ENCODE measurements around the gene CUBN.

CUBN gene

GRCh38 chr10:16916496-16916895, 213.1 kb downstream of the CUBN start:
- no peak for DNase-seq (ENCODE audit: low read depth)

GRCh38 chr10:16915300-16915699, 214.3 kb downstream of the CUBN start:
- DNase-seq (ENCODE audit: low read depth), result no peak

GRCh38 chr10:16913266-16913665, 216.3 kb downstream of the CUBN start:
- DNase-seq (ENCODE audit: low read depth), result no peak

DNA sequence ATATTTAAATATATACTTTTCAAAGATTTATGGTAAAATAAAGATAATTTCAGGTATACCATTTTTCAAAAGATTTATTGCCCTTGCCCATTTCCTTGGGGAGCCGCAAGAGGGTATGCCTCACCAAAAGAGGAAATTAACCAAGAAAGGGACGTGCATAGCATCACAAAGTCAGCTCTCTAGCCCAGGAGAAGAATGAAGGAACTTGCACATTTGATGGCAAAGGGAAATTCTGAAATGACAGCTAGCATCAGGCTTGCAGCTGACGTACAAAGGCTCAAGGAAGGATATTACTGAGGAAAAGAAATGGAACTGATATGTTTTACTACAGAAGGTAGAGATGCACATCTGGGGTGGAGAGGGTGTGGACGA, 218.8 kb downstream of the CUBN start:
- DNase-seq (ENCODE audit: low read depth), result no peak

GRCh38 chr10:16909961-16910792, 219.4 kb downstream of the CUBN start:
- DNase-seq (ENCODE audit: low read depth), result no peak

GRCh38 chr10:16909271-16909767, 220.3 kb downstream of the CUBN start:
- DNase-seq (ENCODE audit: low read depth), result no peak

DNA sequence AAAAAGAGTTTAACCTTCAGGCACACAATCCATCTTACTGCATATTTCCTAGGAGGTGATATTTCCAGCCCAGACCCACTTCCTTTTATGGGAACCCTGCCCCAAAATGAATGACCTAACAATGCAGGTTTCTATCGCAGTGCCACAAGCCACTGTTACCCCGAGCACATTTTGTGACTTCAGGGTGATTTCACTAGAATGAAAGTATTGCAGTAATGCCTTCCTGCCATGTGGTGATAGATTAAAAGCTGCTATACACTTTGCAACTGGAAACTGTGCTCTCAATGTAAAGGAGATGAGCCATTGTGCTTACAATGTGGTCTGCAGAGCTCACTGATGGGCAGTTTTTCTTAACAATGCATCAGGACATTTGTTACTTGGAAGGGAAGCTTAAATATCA, 221.9 kb downstream of the CUBN start:
- no peak for DNase-seq (ENCODE audit: low read depth)

- DNase-seq (ENCODE audit: low read depth), result no peak
Observed at GRCh38 chr10:16905320-16905719, 224.3 kb downstream of the CUBN start.

- DNase-seq (ENCODE audit: low read depth), result no peak
Observed at GRCh38 chr10:16904639-16905061, 225.0 kb downstream of the CUBN start.

- no peak for DNase-seq (ENCODE audit: low read depth)
Observed at GRCh38 chr10:16904049-16904448, 225.6 kb downstream of the CUBN start.

DNA sequence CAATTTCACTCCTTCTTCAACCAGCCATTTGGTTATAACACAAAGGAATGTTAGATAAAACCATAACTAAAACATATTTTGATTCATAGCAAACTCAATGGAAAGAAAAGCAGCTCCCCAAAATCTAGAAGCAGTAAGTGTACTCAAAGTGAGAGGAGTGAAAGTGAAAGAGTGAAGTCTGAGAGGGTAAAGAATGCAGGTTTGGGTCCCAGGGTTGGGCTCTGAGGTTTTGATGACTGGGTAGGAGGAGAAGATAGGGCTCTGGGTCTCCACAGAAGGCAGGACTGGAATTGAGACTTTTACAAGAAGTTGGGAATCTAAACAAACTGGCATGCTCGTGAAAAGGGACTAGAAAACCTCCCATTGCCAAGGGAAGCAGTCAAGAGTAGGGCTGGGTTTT, 227.0 kb downstream of the CUBN start:
- DNase-seq (ENCODE audit: low read depth), result no peak

DNA sequence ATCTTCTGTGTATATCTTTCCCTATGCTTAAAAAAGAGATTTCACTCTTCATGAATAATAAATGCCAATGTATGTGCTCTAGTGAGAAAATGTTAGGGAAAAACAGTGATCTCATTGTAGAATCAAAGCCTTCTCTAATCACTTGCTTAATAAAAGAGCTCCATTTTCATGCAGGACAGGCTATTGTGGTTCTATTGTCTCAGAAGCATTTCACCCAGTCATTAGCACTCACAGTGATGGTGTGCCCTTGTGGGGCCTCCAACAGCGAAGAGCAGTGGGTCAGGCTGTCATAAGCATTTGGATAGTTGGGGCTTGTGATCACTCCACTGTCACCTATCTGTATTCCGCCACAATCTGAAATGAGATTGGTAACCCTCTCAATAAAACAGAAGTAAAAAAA, 228.5 kb downstream of the CUBN start:
- DNase-seq (ENCODE audit: low read depth), result no peak

DNA sequence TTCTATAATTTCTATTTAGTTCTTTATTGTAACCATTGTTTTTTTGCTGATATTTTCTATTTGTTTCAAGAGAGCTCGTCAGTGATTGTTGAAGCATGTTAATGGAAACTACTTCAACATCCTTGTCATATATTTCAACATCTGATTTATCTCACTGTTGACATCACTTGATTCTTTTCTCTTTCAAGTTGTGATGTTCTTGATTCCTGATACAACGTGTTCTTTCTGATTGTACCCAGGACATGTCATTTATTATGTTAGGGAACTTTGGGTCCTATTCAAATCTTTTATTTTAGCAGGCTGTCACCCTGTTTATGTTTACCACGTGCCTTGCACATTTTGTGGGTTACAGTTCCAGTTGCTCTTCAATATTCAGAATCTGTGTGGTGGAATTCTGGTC, 232.6 kb downstream of the CUBN start:
- DNase-seq (ENCODE audit: low read depth), result no peak

- no peak for DNase-seq (ENCODE audit: low read depth)
Observed at GRCh38 chr10:16894821-16895220, 234.8 kb downstream of the CUBN start.

- no peak for DNase-seq (ENCODE audit: low read depth)
Observed at GRCh38 chr10:16893664-16894063, 235.9 kb downstream of the CUBN start.

DNA sequence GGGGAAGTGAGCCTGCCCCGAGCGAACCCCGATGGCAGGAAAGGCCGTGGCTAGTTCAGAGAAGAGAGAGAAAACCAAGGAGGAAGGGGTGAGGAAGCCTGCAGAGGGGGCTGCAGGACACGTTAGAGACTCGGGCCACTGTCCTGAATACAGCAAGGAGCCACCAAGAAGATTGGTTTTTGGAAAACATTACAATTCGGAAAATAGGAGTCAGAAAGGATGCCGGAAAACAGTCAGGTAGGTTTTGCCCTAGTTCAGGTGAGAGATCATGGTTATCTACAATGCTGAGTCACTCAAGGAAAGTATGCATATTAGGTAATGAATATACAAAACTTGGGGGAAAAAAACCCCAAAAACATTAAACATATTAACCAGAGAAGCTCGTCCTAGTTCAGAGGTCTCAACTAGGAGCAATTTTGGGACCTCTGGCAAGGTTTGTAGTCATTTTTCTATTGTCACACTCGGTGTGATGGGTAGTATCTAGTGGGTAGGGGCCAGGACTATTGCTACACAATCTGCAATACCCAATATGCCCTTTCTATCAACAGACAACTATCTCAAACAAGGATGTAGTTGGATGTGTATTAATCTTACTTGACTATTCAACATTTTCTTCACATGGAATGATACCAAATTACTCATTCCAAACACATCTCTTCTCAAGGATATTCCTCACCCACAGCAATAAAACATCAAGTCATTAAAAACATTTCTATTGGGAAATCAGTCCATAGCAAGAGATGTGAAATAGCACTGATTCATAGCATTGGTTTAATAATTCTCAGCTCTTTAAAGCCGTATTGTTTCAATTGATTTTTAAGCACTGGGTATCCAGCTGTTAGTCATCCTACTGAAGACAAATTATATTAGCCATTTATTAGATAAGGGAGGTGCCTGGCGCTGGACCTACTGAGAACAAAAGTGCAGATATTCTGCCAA, 238.0 kb downstream of the CUBN start:
- peak; percentile 3 for DNase-seq (ENCODE audit: low read depth)

GRCh38 chr10:16890691-16891090, 238.9 kb downstream of the CUBN start:
- DNase-seq (ENCODE audit: low read depth), result no peak

DNA sequence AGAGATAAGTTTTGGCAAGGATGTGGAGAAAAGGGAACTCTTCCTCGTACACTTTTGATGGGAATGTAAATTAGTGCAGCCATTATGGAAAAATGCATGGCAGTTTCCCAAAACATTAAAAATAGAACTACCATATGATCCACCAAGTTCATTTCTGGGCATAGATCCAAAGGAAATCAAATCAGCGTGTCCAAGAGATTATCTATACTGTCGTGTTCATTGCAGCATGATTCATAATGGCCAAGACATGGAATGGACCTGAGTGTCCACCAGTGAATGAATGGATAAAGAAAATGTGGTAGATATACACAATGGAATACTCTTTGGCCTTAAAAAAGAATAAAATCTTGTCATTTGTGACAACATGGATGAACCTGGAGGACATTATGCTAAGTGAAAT, 242.0 kb downstream of the CUBN start:
- DNase-seq (ENCODE audit: low read depth), result no peak

- no peak for DNase-seq (ENCODE audit: low read depth)
Observed at GRCh38 chr10:16886031-16886430, 243.6 kb downstream of the CUBN start.

DNA sequence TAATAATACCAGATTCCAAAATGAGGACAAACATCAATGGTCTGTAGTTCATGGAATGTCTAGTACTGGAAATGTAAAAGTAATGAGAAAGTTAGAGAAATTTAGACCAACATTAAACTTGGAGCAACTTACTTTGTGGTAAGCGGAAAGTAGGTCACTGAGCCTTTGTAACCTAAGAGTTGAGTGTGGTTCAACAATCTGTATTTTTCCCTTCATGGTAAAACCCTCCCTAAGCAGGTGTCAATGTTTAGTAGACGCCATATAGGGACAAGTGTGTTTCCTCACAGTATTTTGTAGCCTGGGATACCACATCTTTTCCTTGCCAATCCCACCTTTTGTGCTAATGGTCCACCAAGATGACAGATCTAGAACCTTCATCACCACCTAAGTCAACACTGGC, 245.1 kb downstream of the CUBN start:
- DNase-seq (ENCODE audit: low read depth), result no peak

DNA sequence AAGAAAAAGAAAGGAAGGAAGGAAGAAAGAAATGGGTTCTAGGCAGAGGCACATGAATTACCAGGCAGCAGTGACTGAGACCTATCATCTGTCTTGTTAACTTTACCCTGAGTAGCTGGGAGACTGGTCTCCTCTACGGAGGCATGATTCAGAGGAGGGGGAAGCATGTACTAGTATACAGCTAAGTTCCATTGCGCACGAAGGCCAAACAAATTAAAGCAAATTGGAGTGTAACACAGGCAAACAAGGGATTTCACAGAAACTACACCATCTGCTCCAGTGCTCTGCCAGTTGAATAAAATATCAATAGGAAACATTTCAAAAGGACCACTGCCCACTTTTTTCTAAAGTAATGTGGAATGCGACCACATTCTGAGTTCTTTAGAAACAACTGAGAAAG, 246.5 kb downstream of the CUBN start:
- DNase-seq (ENCODE audit: low read depth), result no peak

DNA sequence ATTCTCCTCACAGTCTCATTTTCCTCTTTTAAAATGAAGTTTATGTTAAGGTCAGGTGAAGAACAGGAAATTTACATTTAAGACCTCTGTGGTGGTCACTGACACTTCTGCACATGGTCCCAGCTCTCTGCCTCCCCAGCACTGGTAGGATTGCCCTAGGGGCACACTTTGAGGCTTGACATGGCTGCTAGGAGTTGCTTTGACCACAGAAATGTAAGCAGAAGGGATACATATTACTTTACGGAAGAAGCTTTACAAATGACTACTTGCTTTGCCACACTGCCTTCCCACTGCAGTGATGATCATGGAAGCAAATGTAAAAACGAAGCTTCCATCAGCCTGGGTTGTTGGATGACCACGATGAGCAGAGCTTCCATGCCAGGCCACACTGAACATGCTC, 259.3 kb downstream of the CUBN start:
- DNase-seq (ENCODE audit: low read depth), result no peak

DNA sequence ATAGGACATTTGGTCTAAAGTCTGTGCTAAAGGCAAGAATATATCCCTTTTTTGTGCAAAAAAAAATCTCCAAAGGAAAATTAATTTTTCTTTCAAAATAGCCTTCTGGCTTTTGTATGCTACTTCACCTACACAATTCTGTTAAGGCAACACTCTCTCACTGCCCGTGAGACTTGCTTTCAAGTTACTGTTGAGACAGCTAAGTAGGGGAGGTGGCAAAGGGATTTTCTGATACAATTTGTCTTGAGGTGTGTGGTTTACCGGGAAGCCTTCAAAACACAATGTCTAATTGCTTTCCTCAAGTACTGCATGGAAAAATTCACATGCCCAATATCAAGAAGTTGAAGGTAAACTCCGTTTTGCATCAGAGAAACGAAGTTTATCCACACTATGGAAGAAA, 261.6 kb downstream of the CUBN start:
- no peak for DNase-seq (ENCODE audit: low read depth)

Data from T-helper 22 cell (primary cell).